Measurements from ENCODE around the gene RETSAT.
"Not testable (repeated sequence)": the region's sequence is repeated elsewhere in the genome, so short reads cannot be mapped to it uniquely, and the experiment has no call there.

The RETSAT gene

GRCh38 chr2:85390941-85391669 lies 36.8 kb upstream of the RETSAT start:
- H3K4me1 Mint-ChIP-seq: peaks cover 6% of the 10 kb centered on the region
- no peak overlapping the region for H3K27ac Mint-ChIP-seq
- peak; percentile 86 for ATAC-seq
- peak; percentile 85 for DNase-seq
- H3K9me3 Mint-ChIP-seq: no peaks in the 10 kb centered on the region
- H3K27me3 Mint-ChIP-seq: no peaks in the 10 kb centered on the region
- peaks cover 5% of the 10 kb centered on the region for H3K36me3 Mint-ChIP-seq (ENCODE audit: low read depth)
- H3K4me3 Mint-ChIP-seq: no peak overlapping the region

- peaks cover 11% of the 10 kb centered on the region for H3K4me1 Mint-ChIP-seq
- DNase-seq: no peak
These were observed 34.7 kb upstream of the RETSAT start for GRCh38 chr2:85388878-85389538.

GRCh38 chr2:85387754-85388153 lies 33.4 kb upstream of the RETSAT start:
- DNase-seq (no peak), ATAC-seq (no peak)
- peaks cover 15% of the 10 kb centered on the region for H3K4me1 Mint-ChIP-seq
- H3K9me3 Mint-ChIP-seq: no peaks in the 10 kb centered on the region
- H3K4me3 Mint-ChIP-seq: no peak overlapping the region
- no peaks in the 10 kb centered on the region for H3K27me3 Mint-ChIP-seq
- peaks cover 10% of the 10 kb centered on the region for H3K36me3 Mint-ChIP-seq (ENCODE audit: low read depth)
- no peak overlapping the region for H3K27ac Mint-ChIP-seq

More at GRCh38 chr2:85388878-85389538, 34.7 kb upstream of the RETSAT start:
- peaks cover 5% of the 10 kb centered on the region for H3K36me3 Mint-ChIP-seq (ENCODE audit: low read depth)
- no peaks in the 10 kb centered on the region for H3K9me3 Mint-ChIP-seq
- no peak overlapping the region for H3K4me3 Mint-ChIP-seq
- no peak overlapping the region for H3K27ac Mint-ChIP-seq
- no peak for ATAC-seq
- H3K27me3 Mint-ChIP-seq: no peaks in the 10 kb centered on the region

GRCh38 chr2:85385746-85386145 lies 31.4 kb upstream of the RETSAT start:
- Mint-ChIP-seq H3K4me1 (peaks cover 9% of the 10 kb centered on the region), H3K27me3 (no peaks in the 10 kb centered on the region), H3K36me3 (ENCODE audit: low read depth) (peaks cover 19% of the 10 kb centered on the region), H3K4me3 (no peak overlapping the region), H3K9me3 (no peaks in the 10 kb centered on the region), H3K27ac (no peak overlapping the region)
- ATAC-seq (no peak), DNase-seq (no peak)

- H3K36me3 Mint-ChIP-seq (ENCODE audit: low read depth): peaks cover 35% of the 10 kb centered on the region
These were observed 29.5 kb upstream of the RETSAT start for GRCh38 chr2:85383850-85384249.

GRCh38 chr2:85383151-85383550 lies 28.8 kb upstream of the RETSAT start:
- ATAC-seq, DNase-seq, H3K9me3 Mint-ChIP-seq, H3K27me3 Mint-ChIP-seq, H3K27ac Mint-ChIP-seq, H3K4me3 Mint-ChIP-seq, H3K4me1 Mint-ChIP-seq: not testable (repeated sequence)
- peaks cover 39% of the 10 kb centered on the region for H3K36me3 Mint-ChIP-seq (ENCODE audit: low read depth)

More at GRCh38 chr2:85383850-85384249, 29.5 kb upstream of the RETSAT start:
- Mint-ChIP-seq H3K4me1 (peaks cover 9% of the 10 kb centered on the region), H3K4me3 (no peak overlapping the region), H3K9me3 (no peaks in the 10 kb centered on the region), H3K27ac (no peak overlapping the region), H3K27me3 (no peaks in the 10 kb centered on the region)
- ATAC-seq (no peak), DNase-seq (no peak)

GRCh38 chr2:85380048-85380447 lies 25.7 kb upstream of the RETSAT start:
- no peak overlapping the region for H3K27ac Mint-ChIP-seq
- no peaks in the 10 kb centered on the region for H3K27me3 Mint-ChIP-seq

GRCh38 chr2:85378257-85378656 lies 23.9 kb upstream of the RETSAT start:
- no peak for ATAC-seq
- Mint-ChIP-seq H3K4me3 (no peak overlapping the region), H3K36me3 (ENCODE audit: low read depth) (peaks cover 46% of the 10 kb centered on the region), H3K27ac (no peak overlapping the region), H3K27me3 (no peaks in the 10 kb centered on the region), H3K4me1 (no peaks in the 10 kb centered on the region), H3K9me3 (no peaks in the 10 kb centered on the region)
- no peak for DNase-seq

More at GRCh38 chr2:85380048-85380447, 25.7 kb upstream of the RETSAT start:
- Mint-ChIP-seq H3K4me1 (peaks cover 9% of the 10 kb centered on the region), H3K9me3 (no peaks in the 10 kb centered on the region), H3K36me3 (ENCODE audit: low read depth) (peaks cover 44% of the 10 kb centered on the region), H3K4me3 (no peak overlapping the region)
- DNase-seq (no peak), ATAC-seq (no peak)

- no peaks in the 10 kb centered on the region for H3K4me1 Mint-ChIP-seq
- H3K9me3 Mint-ChIP-seq: no peaks in the 10 kb centered on the region
- no peaks in the 10 kb centered on the region for H3K27me3 Mint-ChIP-seq
- no peak for ATAC-seq
- DNase-seq: no peak
- H3K36me3 Mint-ChIP-seq (ENCODE audit: low read depth): peaks cover 45% of the 10 kb centered on the region
- no peak overlapping the region for H3K27ac Mint-ChIP-seq
- H3K4me3 Mint-ChIP-seq: no peak overlapping the region
These were observed 22.8 kb upstream of the RETSAT start for GRCh38 chr2:85377083-85377482.

GRCh38 chr2:85376291-85377065 lies 22.1 kb upstream of the RETSAT start:
- DNase-seq (no peak), ATAC-seq (no peak)
- Mint-ChIP-seq H3K36me3 (ENCODE audit: low read depth) (peaks cover 43% of the 10 kb centered on the region), H3K9me3 (no peaks in the 10 kb centered on the region), H3K27me3 (no peaks in the 10 kb centered on the region), H3K4me1 (no peaks in the 10 kb centered on the region), H3K4me3 (no peak overlapping the region), H3K27ac (no peak overlapping the region)

GRCh38 chr2:85371045-85371444 lies 16.7 kb upstream of the RETSAT start:
- no peak overlapping the region for H3K27ac Mint-ChIP-seq
- no peaks in the 10 kb centered on the region for H3K9me3 Mint-ChIP-seq
- H3K27me3 Mint-ChIP-seq: no peaks in the 10 kb centered on the region
- no peaks in the 10 kb centered on the region for H3K4me1 Mint-ChIP-seq
- no peak for ATAC-seq
- no peak overlapping the region for H3K4me3 Mint-ChIP-seq
- no peak for DNase-seq
- peaks cover 10% of the 10 kb centered on the region for H3K36me3 Mint-ChIP-seq (ENCODE audit: low read depth)

- DNase-seq (no peak), ATAC-seq (no peak)
- Mint-ChIP-seq H3K36me3 (ENCODE audit: low read depth) (peaks cover 6% of the 10 kb centered on the region), H3K4me1 (no peaks in the 10 kb centered on the region), H3K9me3 (no peaks in the 10 kb centered on the region), H3K27ac (no peak overlapping the region), H3K27me3 (no peaks in the 10 kb centered on the region), H3K4me3 (no peak overlapping the region)
These were observed 15.2 kb upstream of the RETSAT start for GRCh38 chr2:85369500-85369899.

- H3K36me3 Mint-ChIP-seq (ENCODE audit: low read depth): peaks cover 5% of the 10 kb centered on the region
- no peaks in the 10 kb centered on the region for H3K27me3 Mint-ChIP-seq
- H3K27ac Mint-ChIP-seq: no peak overlapping the region
- H3K4me1 Mint-ChIP-seq: no peaks in the 10 kb centered on the region
- no peaks in the 10 kb centered on the region for H3K9me3 Mint-ChIP-seq
- ATAC-seq (no peak), DNase-seq (no peak)
- H3K4me3 Mint-ChIP-seq: no peak overlapping the region
These were observed 14.6 kb upstream of the RETSAT start for GRCh38 chr2:85368921-85369320.

GRCh38 chr2:85367180-85367579 lies 12.9 kb upstream of the RETSAT start:
- H3K9me3 Mint-ChIP-seq: no peaks in the 10 kb centered on the region
- H3K4me3 Mint-ChIP-seq: no peak overlapping the region
- no peaks in the 10 kb centered on the region for H3K4me1 Mint-ChIP-seq
- ATAC-seq: no peak
- H3K27me3 Mint-ChIP-seq: no peaks in the 10 kb centered on the region
- DNase-seq: no peak
- H3K27ac Mint-ChIP-seq: no peak overlapping the region
- peaks cover 9% of the 10 kb centered on the region for H3K36me3 Mint-ChIP-seq (ENCODE audit: low read depth)
